OCI-LY7 (cell line): ENCODE measurements around the gene RAB3GAP2.

Experiments
- CTCF ChIP-seq: fragments of 200-600 bp; sonication (generic); conservative IDR thresholded peaks from 2 replicates; pipeline ENCODE4 v1.5.1; 2014; ENCODE audit warnings: mild to moderate bottlenecking, antibody characterized with exemption, low read length, moderate library complexity, mixed read lengths
- EZH2phosphoT487 ChIP-seq: fragments of 200-600 bp; sonication (generic); IDR thresholded peaks from 2 replicates; pipeline ENCODE4 v1.6.1; 2018; ENCODE audit warnings: low read depth, borderline replicate concordance, mild to moderate bottlenecking, mixed run types, antibody characterized with exemption, low read length, moderate library complexity, mixed read lengths

- no peak for TF ChIP-seq CTCF
- TF ChIP-seq EZH2phosphoT487: no peak
Measured at GRCh38 chr1:220164517-220164916, 107.7 kb downstream of the RAB3GAP2 start.
